ENCODE results near the gene DDX19B.
"Not testable (repeated sequence)": the region's sequence is repeated elsewhere in the genome, so short reads cannot be mapped to it uniquely, and the experiment has no call there.

Gene DDX19B

GRCh38 chr16:70267516-70267915 is 31.5 kb upstream of the DDX19B start:
- ATAC-seq (ENCODE audit: insufficient read depth, low read depth) (peak; percentile 66), DNase-seq (peak; percentile 43)
- peaks cover 21% of the 10 kb centered on the region; the same call in 1 of the 2 replicates for H3K79me2 ChIP-seq (ENCODE audit: insufficient read depth, low read length)

DNA sequence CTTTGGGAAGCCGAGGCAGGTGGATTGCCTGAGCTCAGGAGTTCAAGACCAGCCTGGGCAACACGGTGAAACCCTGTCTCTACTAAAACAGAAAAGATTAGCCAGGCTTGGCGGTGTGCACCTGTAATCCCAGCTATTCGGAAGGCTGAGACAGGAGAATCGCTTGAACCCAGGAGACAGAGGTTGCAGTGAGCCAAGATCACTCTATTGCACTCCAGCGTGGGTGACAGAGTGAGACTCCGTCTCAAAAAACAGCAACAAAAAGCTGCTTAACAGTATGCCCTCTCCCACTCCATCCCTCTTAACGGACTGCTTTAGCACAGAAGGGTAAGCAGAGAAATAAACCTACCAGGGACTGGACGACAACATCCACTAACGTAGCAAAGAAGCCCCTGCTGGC is 31.1 kb upstream of the DDX19B start:
- not testable (repeated sequence) for H3K4me1 ChIP-seq (ENCODE audit: insufficient read depth, low read length); H3K9me3 ChIP-seq (ENCODE audit: insufficient read depth, low read length, severe bottlenecking); DNase-seq; H3K9ac ChIP-seq (ENCODE audit: low read depth, low read length); H2AFZ ChIP-seq (ENCODE audit: low read depth, low read length); ATAC-seq (ENCODE audit: insufficient read depth, low read depth); H3K27me3 ChIP-seq (ENCODE audit: insufficient read depth, low read length, poor library complexity); H3K4me2 ChIP-seq (ENCODE audit: insufficient read depth, low read length); H3K4me3 ChIP-seq (ENCODE audit: low read depth in 1 of 2, low read length in 2 of 2); H3K27ac ChIP-seq (ENCODE audit: low read length)
- peaks cover 22% of the 10 kb centered on the region; the same call in 1 of the 2 replicates for H3K79me2 ChIP-seq (ENCODE audit: insufficient read depth, low read length)
- H3K36me3 ChIP-seq (ENCODE audit: insufficient read depth, low read length): peaks cover 94% of the 10 kb centered on the region
- H4K20me1 ChIP-seq (ENCODE audit: insufficient read depth, low read length): peaks cover 15% of the 10 kb centered on the region; the same call in 1 of the 2 replicates

More at GRCh38 chr16:70267516-70267915, 31.5 kb upstream of the DDX19B start:
- Histone ChIP-seq H3K27me3 (ENCODE audit: insufficient read depth, low read length, poor library complexity) (no peaks in the 10 kb centered on the region), H2AFZ (ENCODE audit: low read depth, low read length) (no peak overlapping the region), H3K4me3 (ENCODE audit: low read depth in 1 of 2, low read length in 2 of 2) (no peak overlapping the region), H3K27ac (ENCODE audit: low read length) (no peak overlapping the region), H4K20me1 (ENCODE audit: insufficient read depth, low read length) (peaks cover 15% of the 10 kb centered on the region; the same call in 1 of the 2 replicates), H3K9me3 (ENCODE audit: insufficient read depth, low read length, severe bottlenecking) (no peaks in the 10 kb centered on the region), H3K4me2 (ENCODE audit: insufficient read depth, low read length) (no peak overlapping the region), H3K36me3 (ENCODE audit: insufficient read depth, low read length) (peaks cover 94% of the 10 kb centered on the region), H3K9ac (ENCODE audit: low read depth, low read length) (no peak overlapping the region), H3K4me1 (ENCODE audit: insufficient read depth, low read length) (no peaks in the 10 kb centered on the region)
- TF ChIP-seq EZH2 (IDR thresholded peaks at IDR 0.05; ENCODE audit: borderline replicate concordance, low read depth, low read length, severe bottlenecking) (no peak), CTCF (IDR thresholded peaks at IDR 0.05; ENCODE audit: borderline replicate concordance, extremely low read depth, low read length, poor library complexity, severe bottlenecking) (peak; percentile 76)

- ATAC-seq (ENCODE audit: insufficient read depth, low read depth) (no peak), DNase-seq (no peak)
- H3K79me2 ChIP-seq (ENCODE audit: insufficient read depth, low read length): peaks cover 27% of the 10 kb centered on the region; the same call in 1 of the 2 replicates
- no peaks in the 10 kb centered on the region for H3K9me3 ChIP-seq (ENCODE audit: insufficient read depth, low read length, severe bottlenecking)
- H2AFZ ChIP-seq (ENCODE audit: low read depth, low read length): no peak overlapping the region
- peaks cover 13% of the 10 kb centered on the region; the same call in 1 of the 2 replicates for H4K20me1 ChIP-seq (ENCODE audit: insufficient read depth, low read length)
- H3K27me3 ChIP-seq (ENCODE audit: insufficient read depth, low read length, poor library complexity): no peaks in the 10 kb centered on the region
- no peaks in the 10 kb centered on the region for H3K4me1 ChIP-seq (ENCODE audit: insufficient read depth, low read length)
- TF ChIP-seq CTCF (IDR thresholded peaks at IDR 0.05; ENCODE audit: borderline replicate concordance, extremely low read depth, low read length, poor library complexity, severe bottlenecking) (no peak), EZH2 (IDR thresholded peaks at IDR 0.05; ENCODE audit: borderline replicate concordance, low read depth, low read length, severe bottlenecking) (no peak)
- H3K9ac ChIP-seq (ENCODE audit: low read depth, low read length): no peak overlapping the region
- H3K4me2 ChIP-seq (ENCODE audit: insufficient read depth, low read length): no peak overlapping the region
- no peak overlapping the region for H3K4me3 ChIP-seq (ENCODE audit: low read depth in 1 of 2, low read length in 2 of 2)
- no peak overlapping the region for H3K27ac ChIP-seq (ENCODE audit: low read length)
- H3K36me3 ChIP-seq (ENCODE audit: insufficient read depth, low read length): peaks cover 89% of the 10 kb centered on the region
Measured at GRCh38 chr16:70269471-70269870, 29.5 kb upstream of the DDX19B start.

DNA sequence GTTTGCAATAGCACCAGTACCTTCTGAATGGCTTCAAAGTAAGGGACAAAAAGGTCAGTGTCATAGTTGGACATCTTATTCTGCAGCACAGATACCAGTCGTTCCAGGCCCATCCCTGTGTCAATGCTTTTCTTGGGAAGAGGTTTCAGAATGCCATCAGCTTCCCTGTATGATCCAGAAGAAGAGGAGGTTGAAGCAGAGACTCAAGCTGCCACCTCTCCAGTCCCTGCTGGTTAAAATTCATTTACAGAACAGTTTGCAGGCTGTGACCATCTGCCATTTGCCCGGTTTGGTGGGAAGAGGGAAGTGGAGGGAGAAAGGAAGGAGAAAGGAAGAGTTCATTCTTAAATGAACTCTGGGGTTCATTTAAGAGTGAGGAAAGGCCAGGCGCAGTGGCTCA is 28.8 kb upstream of the DDX19B start:
- H3K9ac ChIP-seq (ENCODE audit: low read depth, low read length): no peak overlapping the region
- H3K27me3 ChIP-seq (ENCODE audit: insufficient read depth, low read length, poor library complexity): no peaks in the 10 kb centered on the region
- DNase-seq (no peak), ATAC-seq (ENCODE audit: insufficient read depth, low read depth) (no peak)
- H3K79me2 ChIP-seq (ENCODE audit: insufficient read depth, low read length): peaks cover 26% of the 10 kb centered on the region; the same call in 1 of the 2 replicates
- H3K36me3 ChIP-seq (ENCODE audit: insufficient read depth, low read length): peaks cover 88% of the 10 kb centered on the region
- H3K4me1 ChIP-seq (ENCODE audit: insufficient read depth, low read length): no peaks in the 10 kb centered on the region
- TF ChIP-seq CTCF (IDR thresholded peaks at IDR 0.05; ENCODE audit: borderline replicate concordance, extremely low read depth, low read length, poor library complexity, severe bottlenecking): no peak
- no peak for TF ChIP-seq EZH2 (IDR thresholded peaks at IDR 0.05; ENCODE audit: borderline replicate concordance, low read depth, low read length, severe bottlenecking)
- H3K4me2 ChIP-seq (ENCODE audit: insufficient read depth, low read length): no peak overlapping the region
- H3K27ac ChIP-seq (ENCODE audit: low read length): no peak overlapping the region
- H3K9me3 ChIP-seq (ENCODE audit: insufficient read depth, low read length, severe bottlenecking): no peaks in the 10 kb centered on the region
- H4K20me1 ChIP-seq (ENCODE audit: insufficient read depth, low read length): peaks cover 13% of the 10 kb centered on the region; the same call in 1 of the 2 replicates
- no peak overlapping the region for H3K4me3 ChIP-seq (ENCODE audit: low read depth in 1 of 2, low read length in 2 of 2)
- H2AFZ ChIP-seq (ENCODE audit: low read depth, low read length): no peak overlapping the region

Measured in DND-41 (cell line).